NCI-H146 (cell line): Measurements from ENCODE around the gene RNF149.
"Not testable (repeated sequence)": the region's sequence is repeated elsewhere in the genome, so short reads cannot be mapped to it uniquely, and the experiment has no call there.

Source experiments
- DNase-seq: peaks from one replicate; lab custom pipeline; 2025; lab: John Stamatoyannopoulos, UW

RNF149 gene

GRCh38 chr2:101331202-101331601, 22.7 kb upstream of the RNF149 start:
- no peak for DNase-seq

GRCh38 chr2:101330253-101330933, 21.9 kb upstream of the RNF149 start:
- DNase-seq = no peak

GRCh38 chr2:101329026-101329425, 20.5 kb upstream of the RNF149 start:
- DNase-seq = no peak

GRCh38 chr2:101328474-101329007, 20.0 kb upstream of the RNF149 start:
- no peak for DNase-seq

- no peak for DNase-seq
Observed at GRCh38 chr2:101327863-101328394, 19.4 kb upstream of the RNF149 start.

GRCh38 chr2:101325425-101325824, 16.9 kb upstream of the RNF149 start:
- no peak for DNase-seq

GRCh38 chr2:101316568-101316967, 8.1 kb upstream of the RNF149 start:
- not testable (repeated sequence) for DNase-seq

GRCh38 chr2:101311696-101312017, 3.2 kb upstream of the RNF149 start:
- DNase-seq = no peak

GRCh38 chr2:101310834-101311695, 2.6 kb upstream of the RNF149 start:
- no peak for DNase-seq

- no peak for DNase-seq
Observed at GRCh38 chr2:101310090-101310833, 1.8 kb upstream of the RNF149 start.

- peak; percentile 35 for DNase-seq
Observed at GRCh38 chr2:101307950-101308431, 510 bp downstream of the RNF149 start.

GRCh38 chr2:101307503-101307902, 998 bp downstream of the RNF149 start:
- no peak for DNase-seq

- DNase-seq = no peak
Observed at GRCh38 chr2:101306410-101306809, 2.1 kb downstream of the RNF149 start.

GRCh38 chr2:101305492-101306078, 2.9 kb downstream of the RNF149 start:
- no peak for DNase-seq

GRCh38 chr2:101305035-101305434, 3.5 kb downstream of the RNF149 start:
- DNase-seq = no peak

GRCh38 chr2:101303688-101304087, 4.8 kb downstream of the RNF149 start:
- no peak for DNase-seq

GRCh38 chr2:101302016-101302415, 6.5 kb downstream of the RNF149 start:
- DNase-seq = no peak

- no peak for DNase-seq
Observed at GRCh38 chr2:101300836-101301235, 7.7 kb downstream of the RNF149 start.

GRCh38 chr2:101300164-101300563, 8.3 kb downstream of the RNF149 start:
- DNase-seq = no peak

- no peak for DNase-seq
Observed at GRCh38 chr2:101299604-101300003, 8.9 kb downstream of the RNF149 start.

- no peak for DNase-seq
Observed at GRCh38 chr2:101297383-101297782, 11.1 kb downstream of the RNF149 start.

GRCh38 chr2:101296371-101296770, 12.1 kb downstream of the RNF149 start:
- DNase-seq = no peak
